ENCODE data around the gene BTBD16.

DNA sequence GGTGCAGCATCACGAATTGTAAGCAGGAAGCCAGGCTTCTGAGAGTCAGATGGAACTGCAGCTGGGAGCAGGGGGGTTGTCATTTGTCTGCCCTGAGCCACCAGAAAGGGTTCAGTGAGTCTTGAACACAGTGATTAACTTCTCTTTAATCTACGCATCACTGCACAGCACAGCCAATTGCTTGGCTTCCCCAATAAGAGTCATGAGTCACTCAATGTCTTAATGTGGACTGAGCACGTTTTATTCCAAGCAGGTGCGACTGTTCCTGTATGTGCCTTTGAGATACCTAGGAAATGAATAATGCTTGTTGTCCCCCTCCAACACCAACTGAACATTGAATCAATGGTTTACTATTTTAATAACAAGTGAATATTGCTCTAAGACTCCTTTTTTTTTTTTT is 77.4 kb downstream of the BTBD16 start:
- no peak for TF ChIP-seq CTCF (IDR thresholded peaks at IDR 0.05)
- TF ChIP-seq POLR2A (IDR thresholded peaks at IDR 0.05) = no peak

Measured in sigmoid colon (tissue), 3 donors.